HS-5 (cell line): ENCODE measurements around the gene APOA5.
"Not testable (repeated sequence)": the region's sequence is repeated elsewhere in the genome, so short reads cannot be mapped to it uniquely, and the experiment has no call there.

Experiments
- DNase-seq: peaks from one replicate; pipeline ENCODE4 v3.0.0-alpha.2; 2012; ENCODE audit warnings: low read depth

Gene APOA5

DNA sequence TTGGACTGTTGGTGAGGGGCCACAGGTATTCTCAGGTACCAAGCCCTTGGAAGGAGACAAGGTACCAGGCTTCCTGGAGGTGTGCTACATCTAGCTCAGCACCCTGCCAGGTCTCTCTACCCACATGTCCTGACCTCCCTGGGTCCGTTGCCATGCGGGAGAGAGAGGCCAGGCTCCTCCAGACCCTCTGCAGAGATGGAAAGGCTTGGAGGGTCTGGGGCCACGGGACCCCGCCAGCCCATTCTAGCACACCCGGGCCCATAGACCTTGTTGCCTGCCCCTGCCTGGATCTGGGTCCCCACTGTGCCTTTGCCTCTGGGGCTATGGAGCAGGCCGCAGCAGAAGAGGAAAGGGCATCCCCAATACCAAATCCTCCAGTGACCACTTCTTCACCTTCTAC lies 35.8 kb upstream of the APOA5 start:
- no peak for DNase-seq

DNA sequence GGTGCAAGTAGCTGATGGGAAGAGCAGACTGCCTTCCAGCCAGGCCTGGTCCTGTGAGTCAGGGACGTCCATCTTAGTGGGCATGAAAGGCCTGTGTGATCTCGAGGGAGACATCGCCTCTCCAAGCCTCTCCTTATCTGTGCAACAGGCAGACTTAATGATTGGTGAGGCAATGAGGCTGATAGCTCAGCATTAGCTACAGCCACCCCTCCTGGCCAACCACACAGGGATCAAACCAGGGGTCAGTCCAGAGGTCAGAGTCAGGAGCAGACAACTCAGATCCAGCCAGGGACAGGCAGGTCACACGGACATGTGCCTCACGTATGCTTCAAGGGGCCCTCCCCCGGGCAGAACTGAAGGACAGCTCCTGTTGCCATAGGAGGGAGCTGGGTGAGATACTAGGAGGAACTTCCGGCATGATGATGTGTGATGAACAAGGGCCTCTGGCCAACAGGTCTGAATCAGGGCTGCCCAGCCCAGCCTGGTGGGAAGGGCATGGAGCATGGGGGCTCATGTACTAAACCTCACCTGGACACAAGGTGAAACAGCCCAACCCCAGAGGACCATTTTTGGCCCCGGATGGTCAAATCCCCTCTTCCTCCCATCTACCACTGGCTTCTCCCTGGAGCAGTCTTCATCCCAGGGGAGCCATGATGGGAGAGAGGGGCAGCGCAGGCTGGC lies 35.2 kb upstream of the APOA5 start:
- no peak for DNase-seq

DNA sequence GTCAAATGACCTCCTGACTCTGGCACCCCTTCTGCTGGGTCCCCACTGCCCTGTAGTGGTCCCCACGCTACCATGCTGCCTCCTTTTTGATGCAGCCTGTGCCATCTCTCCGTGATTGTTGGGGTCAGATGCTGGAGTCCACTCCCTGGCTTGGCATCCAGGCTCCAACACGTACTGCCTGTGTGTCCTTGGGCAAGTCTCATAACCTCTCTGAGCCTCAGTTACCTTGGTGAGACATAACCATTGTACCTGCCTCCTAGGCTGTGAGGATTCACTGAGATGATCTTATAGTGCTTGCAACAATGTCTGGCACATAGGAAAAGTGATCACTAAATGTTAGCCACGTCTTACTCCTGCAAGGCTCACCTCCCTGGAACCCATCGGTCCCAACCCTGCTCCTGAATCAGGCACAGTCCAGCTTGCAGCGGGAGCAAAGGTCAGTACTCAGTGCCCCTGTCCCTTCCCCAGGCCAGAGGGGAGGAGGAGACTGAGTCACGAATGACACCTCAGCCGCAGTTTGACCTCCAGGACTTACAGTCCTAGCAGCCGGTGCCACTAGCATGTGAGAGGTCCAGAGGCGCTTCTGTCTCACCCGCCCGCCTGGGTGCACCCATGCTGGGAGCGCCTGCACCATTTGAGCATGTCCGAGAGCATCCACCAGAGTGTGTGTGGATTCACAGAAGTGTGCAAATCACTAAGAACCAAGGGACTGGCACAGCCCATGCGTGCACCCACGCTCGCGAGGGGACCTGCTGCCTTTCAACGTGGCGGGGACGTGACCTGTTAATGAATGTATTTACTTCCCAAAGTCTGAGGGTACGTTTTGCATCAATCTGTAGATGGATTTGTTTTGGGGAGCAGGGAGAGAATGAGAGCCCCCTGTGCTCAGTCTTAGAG lies 34.4 kb upstream of the APOA5 start:
- DNase-seq, result no peak

DNA sequence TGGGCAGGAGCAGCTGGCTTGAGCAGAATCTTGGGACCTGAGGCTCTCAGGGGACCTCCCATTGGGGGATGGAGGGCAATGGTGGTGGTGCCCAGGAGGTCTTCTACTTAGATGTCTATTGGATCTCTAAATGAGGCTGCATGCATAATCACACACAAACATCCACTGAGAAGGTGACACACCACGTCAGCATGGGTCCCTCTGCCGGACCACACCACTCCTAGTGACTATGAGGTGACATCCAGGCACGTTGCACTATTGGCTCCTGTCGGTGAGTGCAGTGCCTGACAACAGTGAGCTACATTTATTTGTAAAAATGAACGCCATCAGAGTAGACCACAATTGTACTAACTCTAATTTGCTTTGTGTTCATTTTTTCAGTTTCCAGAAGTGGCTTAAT lies 33.8 kb upstream of the APOA5 start:
- DNase-seq, result no peak

DNA sequence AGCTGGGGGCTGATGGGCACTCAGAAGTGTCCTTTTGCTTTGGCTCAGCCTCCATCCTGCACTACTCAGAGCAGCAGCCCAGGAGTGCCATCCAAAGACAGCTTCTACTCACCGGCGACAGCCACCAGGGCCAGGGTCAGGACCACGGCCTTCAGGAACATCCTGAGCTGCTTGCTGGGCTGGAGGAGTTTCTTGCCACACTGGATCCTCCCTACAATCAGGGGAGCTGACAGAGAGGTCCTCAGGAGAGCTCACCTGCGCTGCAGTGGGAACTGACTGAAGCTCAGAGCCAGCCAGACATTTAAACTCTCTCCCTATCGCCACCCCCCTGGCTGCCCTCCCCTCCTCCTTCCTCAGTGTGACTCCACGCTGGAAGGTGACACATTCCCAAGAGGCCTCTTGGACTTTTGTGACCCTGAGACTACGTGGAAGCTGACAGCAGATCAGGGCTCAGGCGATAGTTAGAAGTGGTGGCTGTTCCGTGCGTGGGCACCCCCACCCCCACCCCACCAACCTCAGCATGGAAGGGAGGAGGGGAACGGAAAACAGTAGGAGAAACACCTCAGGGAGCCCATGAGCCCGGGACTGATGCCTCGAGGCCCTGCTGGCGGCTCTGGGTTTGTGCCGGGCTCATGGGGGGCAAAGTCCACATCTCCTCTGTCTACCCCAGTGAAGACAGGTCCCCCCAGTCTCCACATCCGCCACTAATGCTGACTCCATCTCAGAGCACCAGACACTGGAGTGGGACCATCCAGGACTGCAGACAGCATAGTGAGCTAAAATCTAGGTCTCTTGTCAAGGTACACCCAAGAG lies 31.6 kb upstream of the APOA5 start, which contains the start of gene APOA4:
Gene APOA4, minus strand, starts transcription at position 274 of the 813 bp plus-strand sequence. Its CDS starts 113 bp downstream, at position 161.
- DNase-seq, result no peak

DNA sequence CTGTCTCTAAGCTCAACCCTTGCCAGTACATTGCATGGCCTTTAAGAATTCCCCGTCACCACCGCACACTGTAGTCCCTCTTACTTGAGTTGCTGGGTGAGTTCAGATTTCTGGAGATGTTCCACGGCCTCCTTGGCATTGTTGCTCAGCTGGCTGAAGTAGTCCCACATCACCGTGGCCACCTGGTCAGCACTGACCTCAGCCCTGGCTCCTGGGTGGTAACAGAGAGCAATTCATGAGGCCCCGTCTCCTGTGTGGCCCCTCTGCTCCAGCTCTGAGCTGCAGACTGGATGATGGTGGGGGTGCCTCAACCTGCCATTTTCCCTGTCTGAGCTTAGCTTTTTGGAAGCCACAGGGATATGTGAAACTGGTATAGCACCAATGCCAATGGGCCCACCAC lies 30.9 kb upstream of the APOA5 start:
- no peak for DNase-seq

DNA sequence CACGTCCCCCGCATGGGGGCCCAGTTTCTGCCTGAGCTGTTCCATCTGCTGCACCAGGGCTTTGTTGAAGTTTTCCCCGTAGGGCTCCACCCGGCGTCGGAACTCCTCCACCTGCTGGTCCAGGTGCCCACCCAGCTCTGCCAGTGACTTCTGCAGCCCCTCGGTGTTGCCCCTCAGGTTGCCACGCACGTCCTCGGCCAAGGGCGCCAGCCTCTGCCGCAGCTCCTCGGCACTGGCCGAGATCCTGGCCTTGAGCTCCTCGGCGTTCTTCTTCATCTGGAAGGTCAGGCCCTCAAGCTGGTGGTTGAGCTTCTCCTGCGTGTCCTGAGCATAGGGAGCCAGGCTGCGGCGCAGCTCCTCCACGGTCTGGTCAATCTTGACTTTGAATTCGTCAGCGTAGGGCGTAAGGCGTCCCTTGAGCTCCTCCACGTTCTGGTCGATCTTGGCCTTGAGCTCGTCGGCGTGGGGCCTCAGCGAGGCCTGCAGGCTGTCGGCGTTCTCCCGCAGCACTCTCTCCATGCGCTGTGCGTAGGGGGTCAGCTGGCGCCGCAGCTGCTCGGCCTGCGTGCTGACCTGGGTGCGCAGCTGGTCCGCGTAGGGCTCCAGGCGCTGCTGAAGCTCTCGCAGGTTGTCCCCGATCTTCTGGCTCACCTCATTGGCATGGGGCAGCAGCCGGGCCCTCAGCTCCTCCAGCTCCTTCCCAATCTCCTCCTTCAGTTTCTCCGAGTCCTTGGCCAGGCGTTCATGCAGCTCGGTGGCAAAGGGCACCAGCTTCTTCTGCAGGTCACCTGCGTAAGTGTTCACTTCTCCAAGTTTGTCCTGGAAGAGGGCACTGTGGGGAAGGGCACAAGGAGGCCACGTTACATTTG lies 29.6 kb upstream of the APOA5 start:
- no peak for DNase-seq

DNA sequence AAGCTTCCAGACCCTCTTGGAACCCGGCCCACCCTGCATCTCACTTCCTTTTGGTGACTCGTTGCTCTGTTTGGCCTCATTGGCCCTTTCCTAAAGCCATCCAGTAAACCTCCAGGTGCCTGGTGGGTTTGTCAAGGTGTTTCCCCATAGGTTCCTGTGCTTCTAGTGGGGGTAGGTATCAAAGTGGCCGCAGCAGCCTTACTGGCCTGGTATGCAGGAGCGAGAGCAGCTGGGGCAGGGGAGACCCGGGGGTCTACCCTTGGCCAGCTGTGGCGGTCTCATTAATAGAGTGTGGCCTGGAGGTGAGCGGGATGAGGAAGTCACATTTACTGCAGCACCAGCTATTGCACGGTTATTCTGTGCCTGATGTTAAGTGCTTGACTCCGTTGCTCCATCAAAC lies 27.4 kb upstream of the APOA5 start:
- DNase-seq, result no peak

DNA sequence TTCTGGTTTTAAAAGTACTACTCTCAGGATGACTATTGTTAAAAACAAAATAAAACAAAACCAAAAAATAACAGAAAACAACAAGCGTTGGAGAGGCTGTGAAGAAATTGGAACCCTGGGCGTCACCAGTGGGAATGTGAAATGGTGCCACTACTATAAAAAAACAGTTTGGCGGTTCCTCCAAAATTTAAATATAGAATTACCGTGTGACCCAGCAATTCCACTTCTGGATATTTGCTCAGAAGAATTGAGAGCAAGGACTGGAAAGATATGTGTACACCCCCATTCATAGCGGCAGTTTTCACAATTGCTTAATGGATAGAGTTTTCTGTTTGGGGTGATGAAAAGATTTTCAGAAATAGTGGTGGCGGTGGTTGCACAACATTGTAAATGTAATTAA lies 22.8 kb upstream of the APOA5 start:
- DNase-seq, result no peak

DNA sequence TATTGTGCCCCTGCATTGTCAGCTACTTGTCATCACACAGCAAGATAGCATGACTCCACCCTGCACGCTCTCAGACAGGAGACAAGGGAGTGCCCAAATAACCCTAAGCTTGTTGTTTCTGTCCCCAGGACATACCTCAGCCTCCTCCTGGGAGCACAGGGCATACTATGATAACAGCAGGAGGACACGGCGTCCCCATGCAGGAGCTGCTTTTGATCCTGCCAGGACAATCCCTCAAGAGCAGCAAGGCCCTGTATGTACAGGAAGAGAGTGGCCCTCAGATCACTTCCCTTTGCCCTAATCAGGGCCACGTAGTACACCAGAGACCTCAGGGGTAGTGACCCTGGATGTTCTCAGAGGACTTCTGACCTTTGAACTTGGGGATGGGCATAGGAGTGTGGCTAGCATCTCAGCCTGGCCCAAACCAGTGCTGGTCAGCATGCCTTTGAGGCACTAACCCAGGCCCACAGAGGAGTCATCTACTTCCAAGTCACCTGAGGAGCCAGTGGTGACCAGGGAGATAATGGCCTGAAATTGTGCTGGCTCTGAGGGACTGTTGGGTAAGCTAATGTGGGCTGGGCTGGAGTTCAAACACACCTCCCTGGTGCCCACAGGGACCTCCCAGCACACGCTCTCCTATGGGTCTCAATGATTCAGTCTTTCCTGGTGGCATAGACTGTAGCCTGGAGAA lies 22.2 kb upstream of the APOA5 start:
- DNase-seq, result no peak

DNA sequence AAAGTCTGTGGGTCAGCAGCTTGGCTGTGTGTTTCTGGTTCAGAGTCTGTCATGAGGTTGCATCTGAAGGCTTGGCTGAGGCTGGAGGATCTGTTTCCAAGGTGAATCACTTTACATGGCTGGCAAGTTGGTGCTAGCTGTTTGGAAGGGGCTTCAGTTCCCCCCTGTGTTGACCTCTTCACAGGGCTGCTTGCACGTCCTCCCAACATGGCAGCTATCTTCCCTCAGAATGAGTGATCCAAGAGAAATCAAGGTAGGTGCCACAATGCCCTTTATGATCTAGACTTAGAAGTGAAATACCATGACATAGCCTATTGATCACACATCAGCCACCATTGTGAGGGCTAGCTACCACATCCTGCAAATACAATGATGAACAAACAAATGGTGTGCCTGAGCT lies 21.5 kb upstream of the APOA5 start:
- DNase-seq, result no peak

DNA sequence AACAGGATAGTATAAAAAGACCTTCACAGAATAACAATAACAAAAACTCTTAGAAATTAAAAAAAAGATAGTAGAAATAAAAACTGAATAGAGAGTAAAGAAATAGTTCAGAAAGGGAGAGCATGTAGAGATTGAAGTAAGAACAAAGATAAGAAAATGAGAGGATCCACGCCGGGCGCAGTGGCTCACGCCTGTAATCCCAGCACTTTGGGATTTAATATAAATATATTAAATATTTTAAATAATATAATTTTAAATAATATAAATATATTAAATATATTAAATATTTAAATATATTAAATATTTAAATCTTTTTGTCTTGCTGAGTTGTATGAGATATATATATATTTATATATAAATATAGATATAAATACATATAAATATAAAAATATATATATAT lies 20.4 kb upstream of the APOA5 start:
- DNase-seq, result no peak

DNA sequence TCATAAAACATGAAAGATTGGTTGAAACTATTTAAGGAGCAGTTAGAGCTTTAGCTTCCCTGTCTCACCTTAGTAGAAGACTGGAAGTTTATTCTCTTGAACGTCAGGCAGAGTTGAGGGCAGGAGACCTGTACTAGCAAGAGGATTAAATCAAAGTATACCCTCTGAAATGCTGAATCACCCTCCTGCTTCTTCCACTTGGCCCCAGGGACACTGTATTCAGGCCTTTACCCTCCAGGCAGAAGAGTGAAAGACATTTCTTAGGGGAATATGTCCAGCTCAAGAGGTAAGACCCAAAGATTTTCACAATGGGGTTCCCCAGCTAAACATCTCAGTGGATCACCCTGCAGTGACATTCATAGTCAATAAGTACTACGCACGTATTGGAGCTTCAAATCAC lies 19.5 kb upstream of the APOA5 start:
- DNase-seq, result no peak

DNA sequence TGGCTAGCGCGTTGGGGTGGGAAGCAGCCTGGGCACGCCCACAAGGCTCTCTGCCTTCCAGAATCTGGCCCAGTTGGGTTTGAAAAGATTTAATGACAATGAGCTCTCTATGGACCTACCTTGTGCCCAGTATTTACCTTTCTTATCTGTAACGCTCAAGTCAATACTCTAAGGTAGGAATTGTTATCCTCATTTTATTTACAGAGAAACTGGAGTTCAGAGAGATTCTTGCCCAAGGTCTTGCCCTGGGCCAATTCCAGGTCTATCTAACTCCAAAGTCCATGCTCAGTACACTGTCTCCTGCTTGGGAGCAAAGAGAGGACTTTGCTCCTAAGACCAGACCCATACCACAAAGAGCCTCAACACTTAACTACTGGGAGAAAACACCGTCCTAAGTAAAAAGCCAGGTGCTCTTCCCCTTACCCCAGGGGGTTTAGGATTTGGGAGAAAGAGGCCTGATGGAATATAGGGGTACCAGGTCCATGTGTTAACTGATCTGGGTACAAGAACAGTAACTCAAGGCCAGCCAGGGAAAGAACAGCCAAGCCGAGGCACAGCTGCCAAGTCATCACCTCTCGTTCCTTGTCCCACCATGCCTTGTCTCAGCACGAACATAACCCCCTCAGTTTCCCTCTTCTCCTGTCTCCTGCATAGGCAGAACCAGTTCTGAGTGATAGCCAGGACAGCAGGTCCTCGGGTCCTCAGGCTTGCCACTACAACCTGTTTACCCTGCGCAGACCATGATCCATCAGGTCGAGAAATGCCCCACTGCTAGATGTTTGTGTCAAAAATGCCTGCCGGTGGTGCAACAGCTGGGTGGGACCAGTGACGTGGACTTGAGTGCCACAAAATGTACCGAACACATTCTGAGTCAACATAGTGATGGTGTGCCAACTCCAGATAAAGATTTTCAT lies 16.8 kb upstream of the APOA5 start:
- no peak for DNase-seq

DNA sequence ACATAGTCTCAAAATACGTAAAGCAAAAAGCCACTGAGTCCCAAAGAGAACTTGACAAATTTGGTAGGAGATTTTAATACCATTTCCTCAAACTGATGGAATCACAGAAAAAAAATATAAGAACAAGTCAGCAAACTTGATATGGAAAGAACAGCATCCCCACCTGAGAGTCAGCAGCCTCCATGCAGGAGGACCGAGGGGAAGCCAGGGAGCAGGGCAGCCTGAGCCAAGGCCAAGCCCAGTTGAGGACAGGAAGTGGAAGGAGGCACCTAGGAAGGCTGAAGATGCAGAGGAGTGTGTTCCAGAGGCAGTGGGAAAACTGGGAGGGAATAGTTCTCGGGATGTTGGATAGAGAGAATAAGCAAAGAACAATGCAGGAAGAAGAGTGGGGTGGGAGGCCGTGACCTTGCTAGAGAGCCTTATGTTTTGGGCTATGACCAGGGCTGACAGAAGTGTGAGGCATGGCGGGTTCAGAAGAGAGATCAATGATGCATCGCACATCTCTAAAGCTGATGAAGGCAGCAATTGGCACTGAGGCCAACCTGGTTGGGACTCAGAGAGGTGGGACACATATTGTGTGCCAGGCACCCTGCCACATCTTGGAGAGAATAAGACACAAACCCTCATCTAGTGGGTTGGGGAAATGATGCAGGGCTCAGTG lies 16.1 kb upstream of the APOA5 start:
- DNase-seq, result no peak

DNA sequence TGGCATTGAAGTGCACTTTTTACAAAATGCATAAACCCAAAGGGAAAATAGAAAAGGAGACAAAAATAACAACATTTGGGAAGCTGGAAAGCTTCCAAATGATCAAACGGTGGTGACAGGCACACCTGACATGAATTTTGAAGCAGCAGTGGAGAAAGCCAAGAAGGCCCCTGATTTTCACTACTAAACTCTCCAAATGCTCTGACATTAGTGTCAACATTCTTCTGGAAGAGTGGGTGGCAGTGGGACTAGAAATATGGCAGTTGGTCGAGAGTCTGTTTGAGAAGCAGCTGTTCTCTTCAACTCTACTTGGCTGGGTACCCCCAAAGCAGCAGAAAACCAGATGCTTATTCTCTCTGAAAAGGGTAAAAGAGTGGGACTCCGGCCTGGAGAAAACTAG lies 12.3 kb upstream of the APOA5 start:
- DNase-seq, result no peak

DNA sequence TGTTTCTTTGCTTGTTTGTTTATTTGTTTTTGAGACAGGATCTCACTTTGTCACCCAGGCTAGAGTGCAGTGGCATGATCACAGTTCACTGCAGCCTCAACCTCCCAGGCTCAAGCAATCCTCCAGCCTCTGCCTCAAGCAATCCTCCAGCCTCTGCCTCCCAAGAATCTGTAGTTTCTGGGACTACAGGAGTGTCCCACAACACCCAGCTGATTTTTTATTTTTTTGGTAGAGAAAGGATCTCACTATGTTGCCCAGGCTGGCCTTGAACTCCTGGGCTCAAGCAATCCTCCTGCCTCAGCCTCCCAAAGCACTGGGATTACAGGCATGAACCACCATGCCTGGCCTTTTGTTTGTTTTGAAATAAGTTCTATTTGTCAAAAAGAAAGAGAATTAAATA lies 10.0 kb upstream of the APOA5 start:
- not testable (repeated sequence) for DNase-seq

DNA sequence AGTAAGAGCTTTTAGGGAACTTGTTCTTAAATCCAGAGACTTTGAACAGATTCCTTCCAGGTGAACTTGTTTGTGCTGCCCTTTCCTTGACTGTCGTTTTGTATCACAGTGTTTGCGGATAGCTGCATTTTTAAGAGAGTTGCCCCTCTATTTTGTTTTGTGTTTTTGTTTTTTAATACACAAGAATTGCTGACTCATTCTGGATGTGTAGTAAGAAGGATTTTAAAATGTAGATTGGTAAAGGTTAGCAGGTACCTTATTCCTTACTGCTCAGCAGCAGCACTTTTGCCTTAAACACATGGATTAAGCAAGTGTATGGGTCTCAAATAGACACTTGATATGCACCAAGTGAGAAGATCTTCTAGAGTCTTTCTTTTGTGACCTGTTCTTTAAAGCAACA lies 8.9 kb upstream of the APOA5 start:
- DNase-seq, result no peak

DNA sequence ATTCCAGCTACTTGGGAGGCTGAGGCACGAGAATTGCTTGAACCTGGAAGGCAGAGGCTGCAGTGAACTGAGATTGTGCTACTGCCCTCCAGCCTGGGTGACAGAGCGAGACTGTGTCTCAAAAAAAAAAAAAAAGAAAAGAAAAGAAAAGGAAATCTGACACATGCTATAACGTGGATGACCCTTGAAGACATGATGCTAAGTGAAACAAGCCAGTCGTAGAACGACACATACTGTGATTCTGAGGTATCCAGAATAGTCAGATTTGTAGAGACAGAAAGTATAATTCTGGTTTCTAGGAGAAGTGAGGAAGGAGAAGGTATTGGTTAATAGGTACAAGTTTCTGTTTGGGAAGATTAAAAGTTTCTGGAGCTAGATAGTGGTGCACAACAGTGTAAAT lies 6.7 kb upstream of the APOA5 start:
- no peak for DNase-seq
